ENCODE data around the gene RBM14. TPM values are rescaled to one million over a fixed set of nuclear protein-coding genes. Genes with fewer than 3 reads are reported as not detected.

Gene RBM14
- total RNA-seq, 1 experiment from 2014 or later = 92.0 TPM

DNA sequence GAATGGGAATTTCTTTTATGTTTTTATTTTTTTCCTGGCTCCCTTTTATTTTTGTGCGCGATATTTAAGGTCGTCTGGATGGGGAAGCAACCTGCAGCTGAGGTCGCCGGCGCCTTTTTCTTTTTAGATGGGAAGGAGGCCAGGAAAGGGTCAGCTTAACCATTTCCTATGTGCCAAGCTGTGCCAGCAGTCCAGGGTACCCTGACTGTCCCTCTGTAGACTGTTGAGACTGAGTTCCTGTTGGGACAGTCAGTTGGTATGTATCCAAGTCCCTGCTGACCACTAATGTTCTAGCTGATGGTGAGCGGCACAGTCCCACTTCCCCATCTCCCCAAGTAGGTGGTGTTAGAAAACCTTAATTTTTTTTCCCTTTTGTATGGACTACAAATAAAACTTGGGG lies 10.5 kb downstream of the RBM14 start:
- Mint-ChIP-seq H3K4me1 (no peaks in the 10 kb centered on the region), H3K36me3 (peaks cover 81% of the 10 kb centered on the region), H3K9me3 (no peaks in the 10 kb centered on the region), H3K4me3 (no peak overlapping the region), H3K27ac (no peak overlapping the region), H3K27me3 (ENCODE audit: low read depth) (no peaks in the 10 kb centered on the region)
- ATAC-seq (no peak), DNase-seq (ENCODE audit: low spot score) (no peak)
- POLR2A ChIA-PET = interaction anchor here (0.7 to 1.0 kb wide), 2 partner anchors 11 to 13 kb away, joined by 3 to 4 read pairs; partner anchors contain the start of gene RBM4
- TF ChIP-seq, protein P1, sequence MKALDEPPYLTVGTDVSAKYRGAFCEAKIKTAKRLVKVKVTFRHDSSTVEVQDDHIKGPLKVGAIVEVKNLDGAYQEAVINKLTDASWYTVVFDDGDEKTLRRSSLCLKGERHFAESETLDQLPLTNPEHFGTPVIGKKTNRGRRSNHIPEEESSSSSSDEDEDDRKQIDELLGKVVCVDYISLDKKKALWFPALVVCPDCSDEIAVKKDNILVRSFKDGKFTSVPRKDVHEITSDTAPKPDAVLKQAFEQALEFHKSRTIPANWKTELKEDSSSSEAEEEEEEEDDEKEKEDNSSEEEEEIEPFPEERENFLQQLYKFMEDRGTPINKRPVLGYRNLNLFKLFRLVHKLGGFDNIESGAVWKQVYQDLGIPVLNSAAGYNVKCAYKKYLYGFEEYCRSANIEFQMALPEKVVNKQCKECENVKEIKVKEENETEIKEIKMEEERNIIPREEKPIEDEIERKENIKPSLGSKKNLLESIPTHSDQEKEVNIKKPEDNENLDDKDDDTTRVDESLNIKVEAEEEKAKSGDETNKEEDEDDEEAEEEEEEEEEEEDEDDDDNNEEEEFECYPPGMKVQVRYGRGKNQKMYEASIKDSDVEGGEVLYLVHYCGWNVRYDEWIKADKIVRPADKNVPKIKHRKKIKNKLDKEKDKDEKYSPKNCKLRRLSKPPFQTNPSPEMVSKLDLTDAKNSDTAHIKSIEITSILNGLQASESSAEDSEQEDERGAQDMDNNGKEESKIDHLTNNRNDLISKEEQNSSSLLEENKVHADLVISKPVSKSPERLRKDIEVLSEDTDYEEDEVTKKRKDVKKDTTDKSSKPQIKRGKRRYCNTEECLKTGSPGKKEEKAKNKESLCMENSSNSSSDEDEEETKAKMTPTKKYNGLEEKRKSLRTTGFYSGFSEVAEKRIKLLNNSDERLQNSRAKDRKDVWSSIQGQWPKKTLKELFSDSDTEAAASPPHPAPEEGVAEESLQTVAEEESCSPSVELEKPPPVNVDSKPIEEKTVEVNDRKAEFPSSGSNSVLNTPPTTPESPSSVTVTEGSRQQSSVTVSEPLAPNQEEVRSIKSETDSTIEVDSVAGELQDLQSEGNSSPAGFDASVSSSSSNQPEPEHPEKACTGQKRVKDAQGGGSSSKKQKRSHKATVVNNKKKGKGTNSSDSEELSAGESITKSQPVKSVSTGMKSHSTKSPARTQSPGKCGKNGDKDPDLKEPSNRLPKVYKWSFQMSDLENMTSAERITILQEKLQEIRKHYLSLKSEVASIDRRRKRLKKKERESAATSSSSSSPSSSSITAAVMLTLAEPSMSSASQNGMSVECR (CRISPR knock-in tag; IDR thresholded peaks at IDR 0.05; ENCODE audit: borderline replicate concordance) = no peak
- TF ChIP-seq, protein P2, sequence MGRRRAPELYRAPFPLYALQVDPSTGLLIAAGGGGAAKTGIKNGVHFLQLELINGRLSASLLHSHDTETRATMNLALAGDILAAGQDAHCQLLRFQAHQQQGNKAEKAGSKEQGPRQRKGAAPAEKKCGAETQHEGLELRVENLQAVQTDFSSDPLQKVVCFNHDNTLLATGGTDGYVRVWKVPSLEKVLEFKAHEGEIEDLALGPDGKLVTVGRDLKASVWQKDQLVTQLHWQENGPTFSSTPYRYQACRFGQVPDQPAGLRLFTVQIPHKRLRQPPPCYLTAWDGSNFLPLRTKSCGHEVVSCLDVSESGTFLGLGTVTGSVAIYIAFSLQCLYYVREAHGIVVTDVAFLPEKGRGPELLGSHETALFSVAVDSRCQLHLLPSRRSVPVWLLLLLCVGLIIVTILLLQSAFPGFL (CRISPR knock-in tag; IDR thresholded peaks at IDR 0.05; ENCODE audit: borderline replicate concordance) = no peak
- TF ChIP-seq, protein P3, sequence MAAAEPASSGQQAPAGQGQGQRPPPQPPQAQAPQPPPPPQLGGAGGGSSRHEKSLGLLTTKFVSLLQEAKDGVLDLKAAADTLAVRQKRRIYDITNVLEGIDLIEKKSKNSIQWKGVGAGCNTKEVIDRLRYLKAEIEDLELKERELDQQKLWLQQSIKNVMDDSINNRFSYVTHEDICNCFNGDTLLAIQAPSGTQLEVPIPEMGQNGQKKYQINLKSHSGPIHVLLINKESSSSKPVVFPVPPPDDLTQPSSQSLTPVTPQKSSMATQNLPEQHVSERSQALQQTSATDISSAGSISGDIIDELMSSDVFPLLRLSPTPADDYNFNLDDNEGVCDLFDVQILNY (CRISPR knock-in tag; IDR thresholded peaks at IDR 0.05) = no peak
- no peak for TF ChIP-seq FOXK1 (CRISPR knock-in tag; IDR thresholded peaks at IDR 0.05)
- TF ChIP-seq, protein P4, sequence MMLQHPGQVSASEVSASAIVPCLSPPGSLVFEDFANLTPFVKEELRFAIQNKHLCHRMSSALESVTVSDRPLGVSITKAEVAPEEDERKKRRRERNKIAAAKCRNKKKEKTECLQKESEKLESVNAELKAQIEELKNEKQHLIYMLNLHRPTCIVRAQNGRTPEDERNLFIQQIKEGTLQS (CRISPR knock-in tag; conservative IDR thresholded peaks at IDR 0.05) = no peak
- no peak for TF ChIP-seq ZBTB21 (CRISPR knock-in tag; IDR thresholded peaks at IDR 0.05; ENCODE audit: borderline replicate concordance)
- TF ChIP-seq RORB (CRISPR knock-in tag; IDR thresholded peaks at IDR 0.05) = no peak
- no peak for TF ChIP-seq NR3C1 (CRISPR knock-in tag; conservative IDR thresholded peaks at IDR 0.05; ENCODE audit: low read depth)
- no peak for TF ChIP-seq GTF2I (CRISPR knock-in tag; conservative IDR thresholded peaks at IDR 0.05)
- TF ChIP-seq HMGA2 (CRISPR knock-in tag; IDR thresholded peaks at IDR 0.05) = no peak
- CTCF ChIA-PET = no interaction called here

DNA sequence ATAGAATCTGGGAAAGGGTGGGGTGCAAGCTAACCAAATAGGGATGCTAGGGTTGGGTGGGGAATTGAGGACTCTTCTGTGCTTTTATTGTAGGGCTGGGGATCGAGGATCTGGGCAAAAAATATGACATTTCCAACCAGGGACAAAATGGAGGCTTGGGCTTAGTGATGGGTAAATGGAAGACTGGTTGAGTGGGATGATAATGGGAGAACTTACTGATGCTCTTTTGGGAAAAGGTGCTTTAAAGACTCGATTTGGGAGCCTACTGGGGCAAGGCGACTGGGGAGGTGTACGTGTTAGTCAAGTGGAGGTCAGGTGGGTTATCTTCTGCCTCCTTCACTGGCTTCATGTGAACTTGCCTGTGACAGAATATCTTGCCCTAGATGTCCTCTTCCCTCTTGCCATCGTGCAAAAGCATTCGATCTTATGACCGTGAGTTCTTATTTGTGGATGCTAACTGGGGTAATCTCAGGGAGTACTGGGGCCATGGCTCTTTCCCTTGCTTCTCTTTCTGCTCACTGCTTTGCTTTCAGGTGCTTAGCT lies 11.7 kb downstream of the RBM14 start:
- Mint-ChIP-seq H3K27ac (peak overlapping the region; percentile 17; the same call in 1 of the 2 replicates), H3K27me3 (ENCODE audit: low read depth) (no peaks in the 10 kb centered on the region), H3K4me3 (no peak overlapping the region), H3K4me1 (no peaks in the 10 kb centered on the region), H3K9me3 (no peaks in the 10 kb centered on the region), H3K36me3 (peaks cover 79% of the 10 kb centered on the region)
- DNase-seq (ENCODE audit: low spot score) (no peak), ATAC-seq (no peak)
- POLR2A ChIA-PET = no interaction called here
- CTCF ChIA-PET = no interaction called here
- no peak for TF ChIP-seq JUN (CRISPR knock-in tag; IDR thresholded peaks at IDR 0.05)
- TF ChIP-seq, protein P5, sequence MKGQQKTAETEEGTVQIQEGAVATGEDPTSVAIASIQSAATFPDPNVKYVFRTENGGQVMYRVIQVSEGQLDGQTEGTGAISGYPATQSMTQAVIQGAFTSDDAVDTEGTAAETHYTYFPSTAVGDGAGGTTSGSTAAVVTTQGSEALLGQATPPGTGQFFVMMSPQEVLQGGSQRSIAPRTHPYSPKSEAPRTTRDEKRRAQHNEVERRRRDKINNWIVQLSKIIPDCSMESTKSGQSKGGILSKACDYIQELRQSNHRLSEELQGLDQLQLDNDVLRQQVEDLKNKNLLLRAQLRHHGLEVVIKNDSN (CRISPR knock-in tag; IDR thresholded peaks at IDR 0.05) = no peak
- TF ChIP-seq, protein P6, sequence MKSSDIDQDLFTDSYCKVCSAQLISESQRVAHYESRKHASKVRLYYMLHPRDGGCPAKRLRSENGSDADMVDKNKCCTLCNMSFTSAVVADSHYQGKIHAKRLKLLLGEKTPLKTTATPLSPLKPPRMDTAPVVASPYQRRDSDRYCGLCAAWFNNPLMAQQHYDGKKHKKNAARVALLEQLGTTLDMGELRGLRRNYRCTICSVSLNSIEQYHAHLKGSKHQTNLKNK (CRISPR knock-in tag; IDR thresholded peaks at IDR 0.05) = no peak
- TF ChIP-seq, protein P7, sequence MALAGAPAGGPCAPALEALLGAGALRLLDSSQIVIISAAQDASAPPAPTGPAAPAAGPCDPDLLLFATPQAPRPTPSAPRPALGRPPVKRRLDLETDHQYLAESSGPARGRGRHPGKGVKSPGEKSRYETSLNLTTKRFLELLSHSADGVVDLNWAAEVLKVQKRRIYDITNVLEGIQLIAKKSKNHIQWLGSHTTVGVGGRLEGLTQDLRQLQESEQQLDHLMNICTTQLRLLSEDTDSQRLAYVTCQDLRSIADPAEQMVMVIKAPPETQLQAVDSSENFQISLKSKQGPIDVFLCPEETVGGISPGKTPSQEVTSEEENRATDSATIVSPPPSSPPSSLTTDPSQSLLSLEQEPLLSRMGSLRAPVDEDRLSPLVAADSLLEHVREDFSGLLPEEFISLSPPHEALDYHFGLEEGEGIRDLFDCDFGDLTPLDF (CRISPR knock-in tag; IDR thresholded peaks at IDR 0.05) = no peak
- TF ChIP-seq MYBL2 (CRISPR knock-in tag; IDR thresholded peaks at IDR 0.05) = no peak
- TF ChIP-seq, protein P8, sequence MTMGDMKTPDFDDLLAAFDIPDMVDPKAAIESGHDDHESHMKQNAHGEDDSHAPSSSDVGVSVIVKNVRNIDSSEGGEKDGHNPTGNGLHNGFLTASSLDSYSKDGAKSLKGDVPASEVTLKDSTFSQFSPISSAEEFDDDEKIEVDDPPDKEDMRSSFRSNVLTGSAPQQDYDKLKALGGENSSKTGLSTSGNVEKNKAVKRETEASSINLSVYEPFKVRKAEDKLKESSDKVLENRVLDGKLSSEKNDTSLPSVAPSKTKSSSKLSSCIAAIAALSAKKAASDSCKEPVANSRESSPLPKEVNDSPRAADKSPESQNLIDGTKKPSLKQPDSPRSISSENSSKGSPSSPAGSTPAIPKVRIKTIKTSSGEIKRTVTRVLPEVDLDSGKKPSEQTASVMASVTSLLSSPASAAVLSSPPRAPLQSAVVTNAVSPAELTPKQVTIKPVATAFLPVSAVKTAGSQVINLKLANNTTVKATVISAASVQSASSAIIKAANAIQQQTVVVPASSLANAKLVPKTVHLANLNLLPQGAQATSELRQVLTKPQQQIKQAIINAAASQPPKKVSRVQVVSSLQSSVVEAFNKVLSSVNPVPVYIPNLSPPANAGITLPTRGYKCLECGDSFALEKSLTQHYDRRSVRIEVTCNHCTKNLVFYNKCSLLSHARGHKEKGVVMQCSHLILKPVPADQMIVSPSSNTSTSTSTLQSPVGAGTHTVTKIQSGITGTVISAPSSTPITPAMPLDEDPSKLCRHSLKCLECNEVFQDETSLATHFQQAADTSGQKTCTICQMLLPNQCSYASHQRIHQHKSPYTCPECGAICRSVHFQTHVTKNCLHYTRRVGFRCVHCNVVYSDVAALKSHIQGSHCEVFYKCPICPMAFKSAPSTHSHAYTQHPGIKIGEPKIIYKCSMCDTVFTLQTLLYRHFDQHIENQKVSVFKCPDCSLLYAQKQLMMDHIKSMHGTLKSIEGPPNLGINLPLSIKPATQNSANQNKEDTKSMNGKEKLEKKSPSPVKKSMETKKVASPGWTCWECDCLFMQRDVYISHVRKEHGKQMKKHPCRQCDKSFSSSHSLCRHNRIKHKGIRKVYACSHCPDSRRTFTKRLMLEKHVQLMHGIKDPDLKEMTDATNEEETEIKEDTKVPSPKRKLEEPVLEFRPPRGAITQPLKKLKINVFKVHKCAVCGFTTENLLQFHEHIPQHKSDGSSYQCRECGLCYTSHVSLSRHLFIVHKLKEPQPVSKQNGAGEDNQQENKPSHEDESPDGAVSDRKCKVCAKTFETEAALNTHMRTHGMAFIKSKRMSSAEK (CRISPR knock-in tag; IDR thresholded peaks at IDR 0.05; ENCODE audit: borderline replicate concordance) = no peak
- TF ChIP-seq GTF2I (CRISPR knock-in tag; conservative IDR thresholded peaks at IDR 0.05) = no peak
- no peak for TF ChIP-seq IRF2 (CRISPR knock-in tag; IDR thresholded peaks at IDR 0.05; ENCODE audit: borderline replicate concordance, low read depth)
- TF ChIP-seq KAT7 (CRISPR knock-in tag; IDR thresholded peaks at IDR 0.05; ENCODE audit: borderline replicate concordance) = no peak
- TF ChIP-seq, protein P9, sequence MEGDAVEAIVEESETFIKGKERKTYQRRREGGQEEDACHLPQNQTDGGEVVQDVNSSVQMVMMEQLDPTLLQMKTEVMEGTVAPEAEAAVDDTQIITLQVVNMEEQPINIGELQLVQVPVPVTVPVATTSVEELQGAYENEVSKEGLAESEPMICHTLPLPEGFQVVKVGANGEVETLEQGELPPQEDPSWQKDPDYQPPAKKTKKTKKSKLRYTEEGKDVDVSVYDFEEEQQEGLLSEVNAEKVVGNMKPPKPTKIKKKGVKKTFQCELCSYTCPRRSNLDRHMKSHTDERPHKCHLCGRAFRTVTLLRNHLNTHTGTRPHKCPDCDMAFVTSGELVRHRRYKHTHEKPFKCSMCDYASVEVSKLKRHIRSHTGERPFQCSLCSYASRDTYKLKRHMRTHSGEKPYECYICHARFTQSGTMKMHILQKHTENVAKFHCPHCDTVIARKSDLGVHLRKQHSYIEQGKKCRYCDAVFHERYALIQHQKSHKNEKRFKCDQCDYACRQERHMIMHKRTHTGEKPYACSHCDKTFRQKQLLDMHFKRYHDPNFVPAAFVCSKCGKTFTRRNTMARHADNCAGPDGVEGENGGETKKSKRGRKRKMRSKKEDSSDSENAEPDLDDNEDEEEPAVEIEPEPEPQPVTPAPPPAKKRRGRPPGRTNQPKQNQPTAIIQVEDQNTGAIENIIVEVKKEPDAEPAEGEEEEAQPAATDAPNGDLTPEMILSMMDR (IDR thresholded peaks at IDR 0.05) = no peak

Measured in WTC11 (cell line).